Naive thymus-derived CD8-positive, alpha-beta T cell (primary cell): ENCODE data around the gene PEX19. TPM values are rescaled to one million over a fixed set of nuclear protein-coding genes. Genes with fewer than 3 reads are reported as not detected.

ENCODE experiments used
- ATAC-seq, 2 donors: fragments of 150-1000 bp; cut with Tn5 transposase in 1 of 2; sonication (Bioruptor Pico), chemical (Tn5 transposase) in 1 of 2; 1 replicate in 1 of 2; 2 replicates in 1 of 2; pipeline ENCODE4 v1.10.0; 2021; ENCODE audit warnings: mild to moderate bottlenecking in 2 of 2, moderate library complexity in 2 of 2
- POLR2A ChIA-PET: fragments of 350-600 bp; sonication (Branson Sonifier 250); formaldehyde crosslinking; loops from one replicate; lab custom pipeline; 2021; ENCODE audit warnings: antibody characterized with exemption; lab: Charles Lee
- DNase-seq, 10 donors: peaks; one replicate each; pipeline versions ENCODE4 v3.0.0 to v3.0.0-alpha.2; 2020 to 2022
- H3K27ac Mint-ChIP-seq, 10 donors: one replicate each; pipeline ENCODE4 v1.8.0; 2020 to 2022; ENCODE audit warnings: mild to moderate bottlenecking in 10 of 10, mixed read lengths in 10 of 10, moderate library complexity in 4 of 10, inconsistent platforms in 1 of 10
- H3K27me3 Mint-ChIP-seq, 5 donors: one replicate each; pipeline ENCODE4 v1.8.0; 2021 to 2022; ENCODE audit warnings: mixed read lengths in 5 of 5
- H3K36me3 Mint-ChIP-seq, 3 donors: one replicate each; pipeline ENCODE4 v1.8.0; 2020 to 2022; ENCODE audit warnings: mixed read lengths in 3 of 3, mild to moderate bottlenecking in 2 of 3, inconsistent platforms in 1 of 3
- H3K4me1 Mint-ChIP-seq, 4 donors: one replicate each; pipeline ENCODE4 v1.8.0; 2021 to 2022; ENCODE audit warnings: mixed read lengths in 4 of 4
- H3K4me3 Mint-ChIP-seq, 10 donors: one replicate each; pipeline ENCODE4 v1.8.0; 2020 to 2022; ENCODE audit warnings: mild to moderate bottlenecking in 10 of 10, mixed read lengths in 10 of 10, moderate library complexity in 6 of 10, inconsistent platforms in 1 of 10
- H3K9me3 Mint-ChIP-seq, 9 donors: one replicate each; pipeline ENCODE4 v1.8.0; 2020 to 2022; ENCODE audit warnings: mixed read lengths in 9 of 9, mild to moderate bottlenecking in 3 of 9, inconsistent platforms in 1 of 9, moderate library complexity in 1 of 9
- polyA plus RNA-seq, 3 donors: library from polyadenylated mRNA; unstranded; fragments of 300-500 nt; fragmentation: Illumina TruSeq; gene quantifications; one replicate each; pipeline ENCODE4 v1.2.3, GENCODE V29; 2021
- total RNA-seq, 8 experiments: library from RNA in 2 of 8; stranded (reverse) in 2 of 8; gene quantifications; one replicate each; pipeline ENCODE4 v1.2.3 and lab custom pipeline; 2021 to 2026

Gene PEX19
- total and polyA plus RNA-seq, 5 experiments from 2014 or later = 49.7 to 72.1 (median 56.2) TPM

GRCh38 chr1:160251687-160252526 lies 33.0 kb downstream of the PEX19 start:
- peak overlapping the region; percentile 48 to 90 (median 78) for H3K27ac Mint-ChIP-seq
- ATAC-seq (peak; percentile 98 to 99), DNase-seq (peak; percentile 28 to 77 (median 57))
- POLR2A ChIA-PET = interaction anchor here (0.5 to 2.6 kb wide), 5 partner anchors 10 to 153 kb away, joined by 4 to 22 read pairs (median 7); partner anchors contain the start of genes DCAF8, IGSF8 and PEX19
- H3K27me3 Mint-ChIP-seq = no peaks in the 10 kb centered on the region
- H3K4me1 Mint-ChIP-seq = peaks cover 14 to 29% (median 19%) of the 10 kb centered on the region in 4 donors
- H3K36me3 Mint-ChIP-seq = peaks cover 0 to 42% (median 3%) of the 10 kb centered on the region in 3 donors
- no peak overlapping the region for H3K4me3 Mint-ChIP-seq
- no peaks in the 10 kb centered on the region for H3K9me3 Mint-ChIP-seq

GRCh38 chr1:160251011-160251410 lies 33.9 kb downstream of the PEX19 start:
- POLR2A ChIA-PET = interaction anchor here (2.0 to 2.2 kb wide), 2 partner anchors 150 to 152 kb away, joined by 7 to 9 read pairs; partner anchors contain the start of gene IGSF8
- H3K27ac Mint-ChIP-seq = peak overlapping the region in 7 of 10 donors; percentile 21 to 90 (median 49)

DNA sequence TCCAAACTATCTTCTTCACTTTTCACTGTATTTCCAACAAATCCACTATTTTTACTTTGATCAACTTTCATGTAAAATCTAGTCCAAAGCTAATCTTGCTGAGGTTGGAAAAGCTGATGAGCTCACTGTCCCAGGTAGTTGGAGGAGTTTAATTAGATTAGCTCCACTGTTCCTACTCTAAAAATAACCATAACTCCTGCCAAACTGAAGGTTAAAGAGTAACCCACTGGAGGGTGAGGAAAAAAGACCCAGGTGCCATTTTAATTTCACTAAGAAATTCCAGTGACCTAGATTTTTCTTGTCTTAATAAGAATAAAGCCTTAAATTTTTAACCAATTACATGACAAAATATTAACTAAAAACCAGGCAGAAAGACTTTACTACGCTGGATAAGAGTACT lies 37.9 kb downstream of the PEX19 start:
- Mint-ChIP-seq H3K27ac (peak overlapping the region in 1 of 10 donors; percentile 15), H3K36me3 (peaks cover 0 to 47% (median 5%) of the 10 kb centered on the region in 3 donors), H3K9me3 (no peaks in the 10 kb centered on the region), H3K4me3 (no peak overlapping the region), H3K27me3 (no peaks in the 10 kb centered on the region), H3K4me1 (peaks cover 17 to 42% (median 26%) of the 10 kb centered on the region in 4 donors)
- DNase-seq = no peak
- no peak for ATAC-seq
- POLR2A ChIA-PET = no interaction called here

More at GRCh38 chr1:160251011-160251410, 33.9 kb downstream of the PEX19 start:
- DNase-seq (no peak), ATAC-seq (no peak)
- Mint-ChIP-seq H3K4me1 (peaks cover 10 to 28% (median 18%) of the 10 kb centered on the region in 4 donors), H3K4me3 (no peak overlapping the region), H3K9me3 (no peaks in the 10 kb centered on the region), H3K36me3 (peaks cover 0 to 42% (median 3%) of the 10 kb centered on the region in 3 donors), H3K27me3 (no peaks in the 10 kb centered on the region)

GRCh38 chr1:160245434-160245833 lies 39.5 kb downstream of the PEX19 start:
- Mint-ChIP-seq H3K36me3 (peaks cover 0 to 52% (median 7%) of the 10 kb centered on the region in 3 donors), H3K27ac (peak overlapping the region in 2 of 10 donors; percentile 10 to 21)
- POLR2A ChIA-PET = interaction anchor here (0.6 kb wide), 1 partner anchor 9 kb away, joined by 3 read pairs; no protein-coding TSS in a partner anchor

GRCh38 chr1:160244209-160244608 lies 40.7 kb downstream of the PEX19 start:
- Mint-ChIP-seq H3K4me1 (peaks cover 13 to 30% (median 18%) of the 10 kb centered on the region in 4 donors), H3K36me3 (peaks cover 0 to 60% (median 12%) of the 10 kb centered on the region in 3 donors), H3K27me3 (no peaks in the 10 kb centered on the region), H3K27ac (peak overlapping the region in 1 of 10 donors; percentile 10), H3K9me3 (no peaks in the 10 kb centered on the region), H3K4me3 (no peak overlapping the region)
- DNase-seq = no peak
- POLR2A ChIA-PET = interaction anchor here (1.1 kb wide), 1 partner anchor 18 kb away, joined by 3 read pairs; the partner anchor contains the start of gene DCAF8
- no peak for ATAC-seq

More at GRCh38 chr1:160245434-160245833, 39.5 kb downstream of the PEX19 start:
- H3K4me3 Mint-ChIP-seq = no peak overlapping the region
- H3K9me3 Mint-ChIP-seq = no peaks in the 10 kb centered on the region
- no peak for DNase-seq
- peaks cover 13 to 30% (median 20%) of the 10 kb centered on the region in 4 donors for H3K4me1 Mint-ChIP-seq
- no peaks in the 10 kb centered on the region for H3K27me3 Mint-ChIP-seq
- ATAC-seq = no peak

DNA sequence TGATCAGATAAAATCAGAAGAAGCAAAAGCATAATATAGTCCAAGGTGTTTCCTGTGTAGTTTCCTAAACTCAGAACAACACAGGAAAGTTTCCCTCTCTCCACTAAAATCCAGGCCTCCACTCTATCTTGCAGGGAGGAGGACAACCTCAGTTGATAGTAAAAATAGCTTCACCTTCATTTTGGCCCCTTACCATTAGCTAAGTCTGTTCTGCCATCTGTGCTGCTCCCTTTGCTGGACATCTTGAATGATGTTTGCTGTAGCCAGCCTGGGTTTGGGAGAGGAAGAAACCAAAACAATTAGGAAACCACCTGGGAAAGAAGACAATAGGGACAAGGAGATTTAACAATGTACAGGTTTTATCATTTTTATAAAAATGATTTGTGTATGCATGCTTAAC lies 41.2 kb downstream of the PEX19 start:
- ATAC-seq = no peak
- POLR2A ChIA-PET = interaction anchor here (1.1 kb wide), 1 partner anchor 18 kb away, joined by 3 read pairs; the partner anchor contains the start of gene DCAF8
- H3K27me3 Mint-ChIP-seq = no peaks in the 10 kb centered on the region
- peaks cover 13 to 30% (median 18%) of the 10 kb centered on the region in 4 donors for H3K4me1 Mint-ChIP-seq
- H3K36me3 Mint-ChIP-seq = peaks cover 0 to 65% (median 14%) of the 10 kb centered on the region in 3 donors
- no peak overlapping the region for H3K4me3 Mint-ChIP-seq
- DNase-seq = no peak
- H3K27ac Mint-ChIP-seq = peak overlapping the region in 3 of 10 donors; percentile 7 to 57 (median 16)
- no peaks in the 10 kb centered on the region for H3K9me3 Mint-ChIP-seq

DNA sequence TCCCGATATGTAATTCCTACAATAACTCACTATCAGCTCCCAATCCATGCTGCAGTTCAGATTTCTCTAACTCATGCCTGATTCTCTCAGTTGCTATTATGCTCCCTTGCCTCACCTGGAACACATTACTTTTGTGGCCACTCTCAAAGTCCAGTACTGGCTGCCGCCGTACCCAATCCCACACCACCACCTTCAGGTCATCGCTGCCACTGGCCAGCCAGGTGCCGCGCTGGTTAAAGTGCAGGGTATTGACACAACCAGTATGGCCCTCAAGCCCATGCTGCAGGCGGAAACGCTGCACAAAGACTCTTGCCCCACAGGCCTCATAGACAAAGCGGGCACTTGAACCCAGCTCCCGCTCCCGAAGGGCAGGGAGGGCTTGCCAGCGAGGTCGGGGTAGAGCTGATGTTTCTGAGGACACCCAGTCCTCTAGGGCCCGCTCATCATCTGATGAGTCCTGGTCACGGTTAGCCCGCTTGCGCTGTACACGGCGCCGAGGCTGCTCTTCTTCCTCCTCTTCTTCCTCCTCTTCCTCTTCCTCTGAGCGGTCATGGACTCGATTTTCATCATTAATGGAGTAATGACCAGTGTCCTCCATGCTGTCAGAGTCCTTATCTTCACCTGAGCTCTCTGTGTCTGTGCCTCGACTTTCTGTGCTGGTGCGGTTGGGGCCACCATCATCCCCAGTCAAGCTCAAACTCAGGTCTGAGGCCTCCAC lies 45.2 kb downstream of the PEX19 start:
- POLR2A ChIA-PET = interaction anchor here (0.6 to 0.8 kb wide), 2 partner anchors 15 to 23 kb away, joined by 3 to 4 read pairs; partner anchors contain the start of gene DCAF8
- Mint-ChIP-seq H3K9me3 (no peaks in the 10 kb centered on the region), H3K4me1 (peaks cover 5 to 22% (median 13%) of the 10 kb centered on the region in 4 donors), H3K27ac (peak overlapping the region in 2 of 10 donors; percentile 31 to 43), H3K4me3 (no peak overlapping the region), H3K27me3 (no peaks in the 10 kb centered on the region), H3K36me3 (peaks cover 6 to 93% (median 19%) of the 10 kb centered on the region in 3 donors)
- no peak for ATAC-seq
- DNase-seq = no peak

DNA sequence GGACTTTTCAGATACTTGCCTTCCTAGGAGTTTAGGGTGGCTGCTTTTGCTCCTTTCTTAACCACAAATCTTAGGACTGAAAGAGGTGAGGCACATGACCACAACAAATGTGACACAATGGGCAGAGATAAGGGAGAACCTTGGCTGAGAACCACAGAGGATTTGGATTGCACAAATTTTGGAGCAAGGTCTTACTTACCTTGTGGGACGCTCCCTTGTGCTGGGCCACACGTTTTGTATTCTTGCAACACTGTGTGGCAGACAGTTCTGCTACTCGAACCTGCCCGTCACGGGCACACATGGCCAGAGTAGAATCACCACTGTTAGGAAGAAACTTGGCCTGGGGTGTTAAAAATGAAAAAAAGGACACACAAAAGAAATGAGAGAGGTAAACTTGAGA lies 46.5 kb downstream of the PEX19 start:
- Mint-ChIP-seq H3K4me3 (no peak overlapping the region), H3K4me1 (peaks cover 7 to 23% (median 15%) of the 10 kb centered on the region in 4 donors), H3K27me3 (no peaks in the 10 kb centered on the region), H3K9me3 (no peaks in the 10 kb centered on the region), H3K36me3 (peaks cover 6 to 95% (median 16%) of the 10 kb centered on the region in 3 donors), H3K27ac (peak overlapping the region in 2 of 10 donors; percentile 29 to 30)
- DNase-seq = no peak
- POLR2A ChIA-PET = interaction anchor here (0.5 to 0.6 kb wide), 2 partner anchors 12 to 191 kb away, joined by 3 read pairs; no protein-coding TSS in a partner anchor
- ATAC-seq = no peak

GRCh38 chr1:160237558-160237957 lies 47.4 kb downstream of the PEX19 start:
- DNase-seq (no peak), ATAC-seq (no peak)
- H3K4me3 Mint-ChIP-seq = no peak overlapping the region
- H3K36me3 Mint-ChIP-seq = peaks cover 6 to 95% (median 20%) of the 10 kb centered on the region in 3 donors
- no peaks in the 10 kb centered on the region for H3K27me3 Mint-ChIP-seq
- H3K27ac Mint-ChIP-seq = no peak overlapping the region
- POLR2A ChIA-PET = no interaction called here
- H3K9me3 Mint-ChIP-seq = no peaks in the 10 kb centered on the region
- peaks cover 5 to 17% (median 13%) of the 10 kb centered on the region in 4 donors for H3K4me1 Mint-ChIP-seq

- Mint-ChIP-seq H3K36me3 (peaks cover 6 to 93% (median 20%) of the 10 kb centered on the region in 3 donors), H3K4me1 (peaks cover 5 to 17% (median 13%) of the 10 kb centered on the region in 4 donors), H3K9me3 (no peaks in the 10 kb centered on the region), H3K27me3 (no peaks in the 10 kb centered on the region), H3K27ac (peak overlapping the region in 1 of 10 donors; percentile 34), H3K4me3 (no peak overlapping the region)
- POLR2A ChIA-PET = interaction anchor here (0.6 kb wide), 1 partner anchor 8 kb away, joined by 3 read pairs; no protein-coding TSS in a partner anchor
- no peak for ATAC-seq
- no peak for DNase-seq
Observed at GRCh38 chr1:160236806-160237205, 48.1 kb downstream of the PEX19 start.

- Mint-ChIP-seq H3K36me3 (peaks cover 6 to 94% (median 31%) of the 10 kb centered on the region in 3 donors), H3K9me3 (no peaks in the 10 kb centered on the region), H3K27ac (peak overlapping the region in 4 of 10 donors; percentile 19 to 86 (median 49)), H3K4me1 (peaks cover 3 to 12% (median 9%) of the 10 kb centered on the region in 4 donors), H3K27me3 (no peaks in the 10 kb centered on the region), H3K4me3 (no peak overlapping the region)
- ATAC-seq = peak in 1 of 2 donors; percentile 27
- POLR2A ChIA-PET = no interaction called here
- DNase-seq = no peak
Observed at GRCh38 chr1:160232911-160233310, 52.0 kb downstream of the PEX19 start.

DNA sequence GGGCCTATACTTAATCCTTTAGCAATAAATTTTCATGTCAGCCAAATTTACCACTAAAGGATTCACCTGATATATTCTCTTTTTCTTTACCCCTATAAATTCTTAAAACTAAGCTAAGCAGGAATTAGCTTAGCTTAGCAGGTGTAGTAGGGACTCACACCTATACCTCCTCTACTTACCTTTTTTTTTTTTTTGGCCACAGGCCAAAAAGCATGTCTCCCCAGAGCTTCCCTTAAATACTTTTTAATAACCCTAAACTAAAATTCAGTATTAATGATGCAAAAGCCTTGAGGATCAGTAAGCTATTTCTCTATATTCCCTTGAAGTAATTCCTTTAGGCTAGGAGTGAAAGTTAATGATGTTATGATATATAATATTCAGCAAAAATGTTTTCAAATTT lies 56.5 kb downstream of the PEX19 start:
- Mint-ChIP-seq H3K36me3 (peaks cover 6 to 53% (median 38%) of the 10 kb centered on the region in 3 donors), H3K4me3 (no peak overlapping the region)

More for the DNA sequence above, 56.5 kb downstream of the PEX19 start:
- H3K4me1 Mint-ChIP-seq = peaks cover 0 to 2% (median 0%) of the 10 kb centered on the region in 4 donors
- no peaks in the 10 kb centered on the region for H3K9me3 Mint-ChIP-seq
- peak overlapping the region in 1 of 10 donors; percentile 46 for H3K27ac Mint-ChIP-seq
- no peaks in the 10 kb centered on the region for H3K27me3 Mint-ChIP-seq
- no peak for ATAC-seq
- POLR2A ChIA-PET = interaction anchor here (0.6 kb wide), 1 partner anchor 30 kb away, joined by 3 read pairs; no protein-coding TSS in a partner anchor
- no peak for DNase-seq
